ENCODE results near the gene GMPR. TPM values are rescaled to one million over a fixed set of nuclear protein-coding genes. Genes with fewer than 3 reads are reported as not detected.
A peak's percentile ranks its signal among the peaks of the same experiment; 100 is the strongest.

Gene GMPR
- total RNA-seq, 1 donor from 2014 or later, result 17.6 TPM

GRCh38 chr6:16278048-16278724, 39.8 kb downstream of the GMPR start:
- H3K9me3 ChIP-seq, result no peaks in the 10 kb centered on the region
- no peaks in the 10 kb centered on the region for H3K4me1 ChIP-seq
- no peak overlapping the region for H3K4me3 ChIP-seq
- TF ChIP-seq, protein P1, sequence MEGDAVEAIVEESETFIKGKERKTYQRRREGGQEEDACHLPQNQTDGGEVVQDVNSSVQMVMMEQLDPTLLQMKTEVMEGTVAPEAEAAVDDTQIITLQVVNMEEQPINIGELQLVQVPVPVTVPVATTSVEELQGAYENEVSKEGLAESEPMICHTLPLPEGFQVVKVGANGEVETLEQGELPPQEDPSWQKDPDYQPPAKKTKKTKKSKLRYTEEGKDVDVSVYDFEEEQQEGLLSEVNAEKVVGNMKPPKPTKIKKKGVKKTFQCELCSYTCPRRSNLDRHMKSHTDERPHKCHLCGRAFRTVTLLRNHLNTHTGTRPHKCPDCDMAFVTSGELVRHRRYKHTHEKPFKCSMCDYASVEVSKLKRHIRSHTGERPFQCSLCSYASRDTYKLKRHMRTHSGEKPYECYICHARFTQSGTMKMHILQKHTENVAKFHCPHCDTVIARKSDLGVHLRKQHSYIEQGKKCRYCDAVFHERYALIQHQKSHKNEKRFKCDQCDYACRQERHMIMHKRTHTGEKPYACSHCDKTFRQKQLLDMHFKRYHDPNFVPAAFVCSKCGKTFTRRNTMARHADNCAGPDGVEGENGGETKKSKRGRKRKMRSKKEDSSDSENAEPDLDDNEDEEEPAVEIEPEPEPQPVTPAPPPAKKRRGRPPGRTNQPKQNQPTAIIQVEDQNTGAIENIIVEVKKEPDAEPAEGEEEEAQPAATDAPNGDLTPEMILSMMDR (IDR thresholded peaks at IDR 0.05), result no peak
- ATAC-seq (peak; percentile 31), DNase-seq (no peak)
- H3K36me3 ChIP-seq, result no peaks in the 10 kb centered on the region
- intact Hi-C loops (cut with DNase I), result no loop called here
- H3K27ac ChIP-seq, result no peak overlapping the region
- no peaks in the 10 kb centered on the region for H3K27me3 ChIP-seq

DNA sequence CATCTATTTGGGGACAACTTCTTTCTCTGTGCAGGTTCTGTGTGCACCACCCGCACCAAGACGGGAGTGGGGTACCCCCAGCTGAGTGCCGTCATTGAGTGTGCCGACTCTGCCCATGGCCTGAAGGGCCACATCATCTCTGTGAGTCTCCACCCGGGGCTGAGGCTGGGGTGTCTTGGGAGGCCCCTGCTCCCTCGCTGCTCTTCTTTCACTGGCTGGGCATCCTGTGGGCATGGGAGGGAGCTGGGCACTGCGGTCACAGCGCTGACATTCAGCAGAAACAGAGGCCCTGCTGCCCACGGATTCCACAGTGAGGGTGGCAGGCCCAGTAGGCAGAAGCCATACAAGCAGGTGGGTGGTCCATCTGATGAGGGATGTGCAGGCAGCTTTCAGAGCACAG, 40.4 kb downstream of the GMPR start:
- TF ChIP-seq, protein P1 (IDR thresholded peaks at IDR 0.05), result no peak
- Histone ChIP-seq H3K9me3 (no peaks in the 10 kb centered on the region), H3K4me3 (no peak overlapping the region), H3K27ac (no peak overlapping the region), H3K4me1 (no peaks in the 10 kb centered on the region), H3K27me3 (no peaks in the 10 kb centered on the region), H3K36me3 (no peaks in the 10 kb centered on the region)
- ATAC-seq, result no peak
- intact Hi-C loops (cut with DNase I), result no loop called here
- DNase-seq, result no peak

GRCh38 chr6:16279243-16279642, 40.9 kb downstream of the GMPR start:
- intact Hi-C loops (cut with DNase I), result no loop called here
- H3K27ac ChIP-seq, result no peak overlapping the region
- H3K36me3 ChIP-seq, result no peaks in the 10 kb centered on the region
- H3K4me3 ChIP-seq, result no peak overlapping the region
- H3K9me3 ChIP-seq, result no peaks in the 10 kb centered on the region
- TF ChIP-seq, protein P1 (IDR thresholded peaks at IDR 0.05), result no peak
- ATAC-seq (no peak), DNase-seq (no peak)
- H3K4me1 ChIP-seq, result no peaks in the 10 kb centered on the region
- H3K27me3 ChIP-seq, result no peaks in the 10 kb centered on the region

DNA sequence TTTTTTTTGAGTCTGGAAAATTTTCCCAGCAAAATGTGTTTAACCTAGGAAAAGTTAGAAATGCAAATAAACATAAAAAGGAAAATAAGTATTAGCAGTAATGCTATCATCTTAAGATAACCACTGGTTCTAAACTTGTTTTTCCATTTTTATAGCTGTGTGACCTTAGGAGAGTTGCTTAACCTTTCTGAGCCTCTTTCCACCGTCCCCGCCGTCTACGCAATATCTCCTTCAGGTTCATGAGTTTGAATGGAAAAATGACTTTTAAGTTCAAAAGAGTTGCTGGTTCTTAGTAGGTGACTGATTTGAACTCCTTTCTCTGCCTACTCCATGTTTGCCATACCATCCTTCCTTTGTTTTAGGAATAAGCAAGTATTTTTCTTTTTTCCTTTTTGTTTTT, 44.0 kb downstream of the GMPR start:
- intact Hi-C loops (cut with DNase I), result no loop called here
- H3K27ac ChIP-seq, result no peak overlapping the region
- no peak for DNase-seq
- no peak overlapping the region for H3K4me3 ChIP-seq
- no peaks in the 10 kb centered on the region for H3K36me3 ChIP-seq
- ATAC-seq, result no peak
- TF ChIP-seq, protein P1 (IDR thresholded peaks at IDR 0.05), result no peak
- H3K9me3 ChIP-seq, result no peaks in the 10 kb centered on the region
- no peaks in the 10 kb centered on the region for H3K27me3 ChIP-seq
- H3K4me1 ChIP-seq, result no peaks in the 10 kb centered on the region

- DNase-seq (no peak), ATAC-seq (no peak)
- Histone ChIP-seq H3K27me3 (no peaks in the 10 kb centered on the region), H3K9me3 (no peaks in the 10 kb centered on the region), H3K4me3 (no peak overlapping the region), H3K4me1 (no peaks in the 10 kb centered on the region), H3K27ac (no peak overlapping the region), H3K36me3 (no peaks in the 10 kb centered on the region)
- intact Hi-C loops (cut with DNase I), result no loop called here
- TF ChIP-seq, protein P1 (IDR thresholded peaks at IDR 0.05), result no peak
Measured at GRCh38 chr6:16284472-16284871, 46.1 kb downstream of the GMPR start.

All from upper lobe of right lung (tissue), 1 donor.